NCI-H526 (cell line): ENCODE results near the gene ZNF599.
A peak's percentile ranks its signal among the peaks of the same experiment; 100 is the strongest.

Experiments
- DNase-seq, 2 experiments: peaks; one replicate each; lab custom pipeline; 2025; lab: John Stamatoyannopoulos, UW

Gene ZNF599

DNA sequence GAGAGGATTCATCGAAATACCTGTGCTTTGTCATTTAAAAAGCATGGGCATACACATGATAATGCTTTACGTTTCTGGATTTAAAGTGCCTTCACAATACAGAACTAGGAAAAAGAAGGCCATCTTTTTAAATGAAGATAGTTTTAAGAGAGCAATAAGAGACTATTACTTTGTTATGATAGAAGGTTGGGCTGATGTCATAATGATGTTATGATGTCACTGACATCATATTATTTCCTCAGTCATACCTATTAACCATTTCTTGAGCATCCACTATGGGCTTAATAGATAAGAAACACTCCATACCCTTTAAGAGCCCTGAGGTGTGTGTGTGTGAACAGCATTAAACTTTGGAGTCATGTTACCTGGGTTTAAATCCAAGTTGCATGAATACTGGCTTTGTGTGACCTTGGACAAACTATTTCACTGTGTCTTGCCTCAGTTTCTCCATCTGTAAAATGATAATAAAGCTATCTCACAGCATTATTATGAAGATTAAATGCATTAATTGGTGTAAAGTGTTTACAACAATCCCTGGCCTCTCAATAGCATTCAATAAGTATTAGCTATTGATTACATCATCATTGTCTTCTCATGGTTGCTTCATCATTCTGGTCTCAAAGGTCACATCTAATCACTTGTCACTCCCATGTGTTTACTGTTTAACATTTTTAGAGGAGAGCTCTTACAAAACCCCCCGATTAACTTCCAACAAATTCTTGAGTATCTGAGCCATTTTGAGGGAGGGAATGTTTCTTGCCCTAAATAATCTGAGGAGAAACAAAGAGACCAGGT lies 27.9 kb downstream of the ZNF599 start:
- DNase-seq: no peak

DNA sequence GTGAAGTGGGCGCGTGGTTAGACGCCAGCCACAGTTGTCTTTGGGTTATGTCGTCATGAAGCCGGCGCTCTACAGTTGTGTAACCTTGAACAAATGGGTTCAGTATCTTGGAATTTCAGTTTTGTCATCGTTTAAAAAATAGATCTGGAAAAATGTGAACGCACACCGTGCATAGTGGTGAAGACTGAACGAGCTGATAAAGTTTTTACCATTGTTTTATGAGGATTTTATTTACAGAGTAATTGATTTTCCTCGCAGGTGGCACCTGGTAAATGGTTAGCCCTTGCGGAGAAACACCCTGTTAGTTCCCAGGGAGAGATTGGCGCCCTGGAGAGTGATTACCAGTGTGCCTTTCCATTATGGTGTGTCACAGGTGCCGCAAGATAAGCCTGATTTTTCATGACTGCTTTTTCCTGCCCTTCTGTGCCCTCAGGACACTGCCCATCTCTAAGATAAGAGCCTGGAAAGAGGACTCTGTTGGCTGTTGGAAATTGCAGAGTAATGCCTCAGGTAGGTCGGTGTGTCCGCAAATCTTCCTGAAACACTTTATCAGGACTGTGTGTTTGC lies 38.4 kb downstream of the ZNF599 start:
- DNase-seq: peak; percentile 52 to 93

GRCh38 chr19:34733746-34734536 lies 39.1 kb downstream of the ZNF599 start, which contains the start of gene ZNF181:
ZNF181 (plus strand) TSS chr19:34734243; CDS start chr19:34735038, 795 bp downstream.
- peak; percentile 92 to 97 for DNase-seq

DNA sequence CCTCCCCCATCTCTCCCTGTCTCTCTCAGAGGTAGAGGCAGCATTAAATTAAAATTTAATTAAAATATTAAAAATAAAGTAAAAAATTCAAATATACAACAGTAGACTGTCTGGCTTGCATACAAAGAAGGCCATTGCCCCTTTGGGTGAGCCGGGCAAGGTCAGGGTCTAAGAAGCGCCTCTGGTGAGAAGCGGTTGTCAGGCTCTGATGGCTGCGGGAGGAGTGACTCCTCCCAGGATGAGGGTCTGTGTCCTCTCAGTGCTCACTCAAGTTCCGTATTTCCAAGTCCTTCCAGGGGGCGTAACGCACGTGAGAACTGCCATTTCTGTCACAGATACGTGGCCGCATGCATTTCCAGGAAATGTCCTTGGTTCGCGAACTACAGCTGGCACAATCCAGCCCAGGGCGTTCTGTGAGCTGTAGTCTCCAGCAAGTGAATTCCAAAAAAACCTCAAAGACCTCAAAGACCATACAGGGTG lies 39.7 kb downstream of the ZNF599 start:
- peak; percentile 83 to 90 for DNase-seq

- DNase-seq: peak; percentile 24 to 35
These were observed 40.3 kb downstream of the ZNF599 start for GRCh38 chr19:34732612-34733211.

DNA sequence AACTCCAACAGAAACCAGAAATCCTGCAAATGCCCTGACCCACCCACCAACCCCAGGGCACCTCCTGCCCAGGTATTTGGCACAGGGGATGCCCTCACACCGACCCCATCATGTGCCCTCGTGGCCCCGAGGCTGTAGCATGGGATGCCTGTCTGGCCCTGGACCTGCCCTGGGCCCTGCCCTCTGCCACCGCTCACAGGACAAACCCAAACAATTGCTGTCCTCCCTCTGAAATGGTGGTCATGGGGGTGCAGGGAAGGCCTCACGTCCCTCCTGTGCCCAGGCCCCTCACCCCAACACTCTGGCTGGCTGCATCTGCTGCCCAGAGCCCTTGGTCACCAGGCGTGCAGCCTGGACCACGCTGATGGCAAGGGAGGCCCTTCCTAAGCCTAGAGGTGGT lies 41.1 kb downstream of the ZNF599 start:
- no peak for DNase-seq

DNA sequence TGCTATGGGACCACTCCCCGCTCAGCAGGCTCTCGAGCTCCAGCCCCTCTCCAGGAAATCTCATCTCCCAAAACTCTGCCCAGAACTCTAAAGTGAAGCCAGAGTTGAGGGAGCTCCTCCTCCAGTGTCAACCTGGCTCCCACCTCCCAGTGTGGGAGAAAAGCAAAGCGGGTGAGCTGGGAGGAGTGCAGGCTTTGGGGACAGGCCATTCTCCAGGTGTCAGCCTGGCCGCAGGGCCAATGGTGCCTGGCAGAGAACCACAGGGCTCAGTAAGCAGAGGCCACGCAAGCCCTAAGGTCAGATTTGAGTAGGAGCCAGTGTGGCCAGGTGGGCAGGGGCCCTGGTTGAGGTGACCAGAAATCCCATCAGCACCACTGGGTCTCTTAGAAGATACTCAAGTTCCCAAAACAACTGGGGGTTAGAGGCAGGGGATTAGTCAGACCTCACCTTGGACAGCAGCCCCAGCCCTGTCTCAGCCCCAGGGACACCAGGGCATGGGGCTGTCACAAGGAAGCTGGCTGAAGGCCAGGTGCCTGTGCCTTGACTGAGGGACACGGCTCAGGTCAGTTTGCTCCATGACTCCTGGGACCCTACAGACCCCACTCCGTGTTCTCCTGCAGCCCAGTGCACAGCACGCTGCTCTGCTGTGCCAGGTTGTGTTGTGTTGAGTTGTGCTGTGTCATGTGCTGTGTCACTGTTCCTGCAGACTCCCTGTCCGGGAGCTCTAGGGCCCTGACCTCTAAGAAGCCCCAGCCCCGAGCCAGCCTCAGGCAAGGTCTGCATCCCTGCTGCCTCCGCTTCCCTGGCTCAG lies 41.8 kb downstream of the ZNF599 start:
- DNase-seq: no peak

DNA sequence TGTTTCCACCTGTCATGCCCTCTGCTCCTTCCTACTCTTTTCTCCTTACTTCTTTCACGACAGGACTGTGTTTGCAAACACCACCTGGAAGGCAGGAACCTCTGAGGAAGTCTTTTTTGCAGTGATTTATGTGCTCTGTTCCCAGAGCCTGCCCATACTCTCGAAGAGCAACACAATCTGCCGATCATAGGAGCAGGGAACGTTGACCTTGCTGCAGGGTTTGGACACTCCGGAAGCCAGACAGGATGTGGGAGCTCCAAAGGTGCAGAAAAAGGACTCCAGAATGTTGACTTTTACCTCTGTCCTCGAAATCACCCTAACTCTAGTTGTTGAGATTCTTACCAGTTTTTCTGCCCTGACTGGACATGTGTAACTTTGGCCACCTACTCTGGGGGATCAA lies 47.6 kb downstream of the ZNF599 start:
- DNase-seq: no peak

GRCh38 chr19:34722353-34722752 lies 50.7 kb downstream of the ZNF599 start:
- DNase-seq: no peak

GRCh38 chr19:34715357-34715756 lies 57.7 kb downstream of the ZNF599 start:
- no peak for DNase-seq

- DNase-seq: no peak
These were observed 59.8 kb downstream of the ZNF599 start for GRCh38 chr19:34713262-34713637.

DNA sequence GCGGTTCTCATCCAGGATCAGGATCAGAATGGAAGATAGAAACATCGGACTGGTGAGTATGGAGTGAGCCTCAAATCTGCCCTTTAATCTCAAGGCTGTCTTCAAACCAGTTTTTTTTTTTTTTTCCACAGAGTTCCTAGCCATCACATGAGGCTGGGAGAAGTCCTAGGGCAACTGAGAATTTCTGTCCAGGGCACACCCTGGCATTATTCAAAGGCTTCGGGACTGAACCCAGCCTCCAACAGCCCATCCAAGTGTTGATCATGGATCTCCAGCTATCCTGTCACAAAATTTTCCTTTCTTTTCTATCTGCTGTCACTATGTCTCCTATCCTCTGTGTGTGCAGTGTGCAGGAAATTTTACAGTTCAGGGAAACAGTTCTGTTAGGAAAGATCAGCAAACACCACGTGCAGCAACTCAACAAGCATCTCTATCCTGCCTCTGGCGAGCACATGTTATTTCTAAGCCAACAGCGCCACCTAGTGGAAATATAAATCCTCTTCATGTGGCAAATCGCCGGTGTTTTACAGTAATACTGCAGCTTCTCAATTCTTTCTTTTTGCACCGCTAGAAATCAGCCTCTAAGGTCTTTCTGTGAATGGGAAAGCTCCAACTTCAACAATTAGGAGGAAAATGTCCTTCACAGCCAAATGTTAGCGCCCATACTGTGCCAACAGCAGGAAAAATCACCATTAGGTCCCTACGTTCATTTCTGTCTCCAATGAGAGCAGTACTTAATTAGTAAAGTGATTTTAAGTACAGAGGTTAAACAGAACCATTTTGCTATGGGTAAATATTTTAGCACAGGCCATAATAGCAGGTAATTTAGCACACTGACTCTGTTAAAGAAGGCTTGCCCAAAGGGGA lies 60.4 kb downstream of the ZNF599 start:
- DNase-seq: peak; percentile 92 to 97

- peak; percentile 96 to 97 for DNase-seq
These were observed 61.1 kb downstream of the ZNF599 start for GRCh38 chr19:34711890-34712289.
